OCI-LY3 (cell line): ENCODE results near the gene IFNB1.

Source experiments
- EZH2phosphoT487 ChIP-seq: fragments of 200-600 bp; shearing (Covaris generic); IDR thresholded peaks from 2 replicates; pipeline ENCODE4 v1.6.1; 2018; ENCODE audit warnings: antibody characterized with exemption, mixed run types, low read depth
- TF ChIP-seq, protein P1 (sequence below): fragments of 200-600, 300-600 bp; sonication (generic); IDR thresholded peaks from 2 replicates; pipeline ENCODE4 v1.5.1; 2014; ENCODE audit warnings: antibody characterized with exemption, low read length, low read depth

DNA sequence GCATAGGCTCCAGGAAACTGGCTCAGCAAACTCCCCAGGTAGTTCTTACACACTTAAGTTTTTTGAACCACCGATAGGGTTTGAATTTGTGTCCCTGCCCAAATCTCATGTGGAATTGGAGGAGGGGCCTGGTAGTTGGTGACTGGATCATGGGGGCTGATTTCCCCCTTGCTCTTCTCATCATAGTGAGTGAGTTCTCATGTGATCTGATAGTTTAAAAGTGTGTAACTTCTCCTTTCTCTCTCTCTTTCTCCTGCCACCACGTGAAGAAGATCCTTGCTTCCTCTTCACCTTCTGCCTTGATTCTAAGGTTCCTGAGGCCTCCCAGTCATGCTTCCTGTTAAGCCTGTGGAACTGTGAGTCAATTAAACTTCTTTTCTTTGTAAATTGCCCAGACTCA lies 23.9 kb downstream of the IFNB1 start:
- TF ChIP-seq, protein P1, sequence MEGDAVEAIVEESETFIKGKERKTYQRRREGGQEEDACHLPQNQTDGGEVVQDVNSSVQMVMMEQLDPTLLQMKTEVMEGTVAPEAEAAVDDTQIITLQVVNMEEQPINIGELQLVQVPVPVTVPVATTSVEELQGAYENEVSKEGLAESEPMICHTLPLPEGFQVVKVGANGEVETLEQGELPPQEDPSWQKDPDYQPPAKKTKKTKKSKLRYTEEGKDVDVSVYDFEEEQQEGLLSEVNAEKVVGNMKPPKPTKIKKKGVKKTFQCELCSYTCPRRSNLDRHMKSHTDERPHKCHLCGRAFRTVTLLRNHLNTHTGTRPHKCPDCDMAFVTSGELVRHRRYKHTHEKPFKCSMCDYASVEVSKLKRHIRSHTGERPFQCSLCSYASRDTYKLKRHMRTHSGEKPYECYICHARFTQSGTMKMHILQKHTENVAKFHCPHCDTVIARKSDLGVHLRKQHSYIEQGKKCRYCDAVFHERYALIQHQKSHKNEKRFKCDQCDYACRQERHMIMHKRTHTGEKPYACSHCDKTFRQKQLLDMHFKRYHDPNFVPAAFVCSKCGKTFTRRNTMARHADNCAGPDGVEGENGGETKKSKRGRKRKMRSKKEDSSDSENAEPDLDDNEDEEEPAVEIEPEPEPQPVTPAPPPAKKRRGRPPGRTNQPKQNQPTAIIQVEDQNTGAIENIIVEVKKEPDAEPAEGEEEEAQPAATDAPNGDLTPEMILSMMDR, result no peak
- no peak for TF ChIP-seq EZH2phosphoT487
